ENCODE results near the gene STN1.

Gene STN1

DNA sequence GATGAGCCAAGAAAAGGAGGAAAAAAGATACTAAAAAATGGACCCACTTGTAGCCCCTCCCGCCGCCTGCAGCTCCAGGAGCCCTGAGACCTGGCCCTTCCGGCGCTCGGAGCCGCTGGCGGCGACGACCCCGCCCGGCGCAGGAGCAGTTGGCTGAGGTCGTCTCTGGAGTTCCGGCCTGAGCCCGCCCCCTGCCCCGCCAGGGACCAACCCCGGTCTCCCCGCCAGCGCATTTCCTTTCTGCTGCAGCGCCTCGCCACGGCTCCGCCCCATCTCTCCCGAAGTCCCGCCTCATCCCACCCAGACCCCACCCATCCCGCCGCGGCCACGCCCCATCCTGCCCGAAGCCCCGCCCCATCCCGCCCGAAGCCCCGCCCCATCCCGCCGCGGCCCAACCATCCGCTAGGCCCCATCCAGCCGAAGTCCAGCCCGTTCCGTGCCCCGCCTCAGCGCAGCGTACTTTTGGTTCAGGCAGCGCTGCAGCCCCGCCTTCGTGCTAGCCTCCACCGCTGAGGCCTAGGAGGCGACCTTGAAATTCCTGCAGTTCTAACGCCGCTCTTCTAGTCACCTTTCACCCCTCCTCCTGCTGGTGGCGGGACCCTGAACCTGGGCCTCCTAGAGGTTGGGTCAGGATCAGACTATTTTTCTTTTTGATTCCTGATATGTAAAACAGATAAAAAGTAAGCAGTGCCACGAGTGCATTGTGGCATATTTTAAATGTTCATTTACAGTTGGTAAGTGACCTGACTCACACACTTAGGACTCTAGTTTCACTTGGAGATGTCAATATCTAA lies at the start of gene STN1:
TSS of gene STN1 (minus strand) at position 132 of the 794 bp plus-strand sequence. CDS start 590 bp downstream, outside the sequence.
- DNase-seq (ENCODE audit: low read depth in 1 of 2, low spot score in 1 of 2): peak; percentile 91 to 94

- DNase-seq (ENCODE audit: low read depth in 1 of 2, low spot score in 1 of 2): no peak
Observed at GRCh38 chr10:103967448-103968071, 49.6 kb upstream of the STN1 start.

GRCh38 chr10:103966671-103967447 lies 48.9 kb upstream of the STN1 start, which contains the start of gene SLK:
Gene SLK, plus strand, starts transcription at chr10:103967140. Its CDS starts 606 bp downstream, at chr10:103967746.
- DNase-seq (ENCODE audit: low read depth in 1 of 2, low spot score in 1 of 2): peak; percentile 57 to 79

DNA sequence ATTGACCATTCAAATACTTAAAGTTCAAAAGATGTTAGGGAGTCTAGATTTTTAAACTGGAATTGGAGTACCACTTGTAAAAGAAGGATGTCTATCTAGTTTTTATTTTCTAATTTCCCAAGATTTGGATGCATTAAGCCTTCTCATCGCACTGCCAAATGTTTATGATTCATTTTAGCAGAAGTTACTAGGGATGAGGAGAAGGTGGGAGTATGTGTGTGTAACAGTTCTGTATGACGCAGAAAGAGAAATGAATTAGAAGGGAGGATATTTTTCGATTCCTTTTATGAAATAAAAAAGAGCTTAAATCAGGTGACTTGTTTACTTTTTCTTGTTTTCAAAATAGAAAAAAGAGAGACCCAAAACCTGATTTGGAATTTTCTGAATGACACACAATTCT lies 42.1 kb upstream of the STN1 start:
- DNase-seq (ENCODE audit: low read depth in 1 of 2, low spot score in 1 of 2): no peak

GRCh38 chr10:103958996-103959395 lies 41.0 kb upstream of the STN1 start:
- DNase-seq (ENCODE audit: low read depth in 1 of 2, low spot score in 1 of 2): no peak

GRCh38 chr10:103954543-103954942 lies 36.6 kb upstream of the STN1 start:
- no peak for DNase-seq (ENCODE audit: low read depth in 1 of 2, low spot score in 1 of 2)

DNA sequence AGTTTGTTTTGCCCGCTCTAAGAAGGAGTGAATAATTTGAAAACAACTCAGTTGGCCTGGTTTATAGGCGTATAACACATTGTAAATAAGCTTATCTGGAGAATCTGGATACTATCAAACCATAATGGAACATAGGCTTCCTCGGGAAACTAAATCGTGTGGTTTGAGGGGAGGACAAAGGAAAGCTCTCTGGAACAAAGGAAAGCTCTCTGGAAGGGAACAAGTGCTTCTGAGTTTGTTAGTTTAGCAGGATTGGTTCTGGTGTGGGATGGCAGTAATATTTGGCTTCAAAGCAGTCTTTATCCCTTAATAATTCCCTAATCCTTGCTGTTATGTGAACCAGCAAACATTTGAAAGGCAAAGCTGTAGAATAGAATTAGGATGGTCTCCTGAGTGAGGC lies 34.0 kb upstream of the STN1 start:
- DNase-seq (ENCODE audit: low read depth in 1 of 2, low spot score in 1 of 2): no peak

GRCh38 chr10:103951183-103951582 lies 33.2 kb upstream of the STN1 start:
- no peak for DNase-seq (ENCODE audit: low read depth in 1 of 2, low spot score in 1 of 2)

- DNase-seq (ENCODE audit: low read depth in 1 of 2, low spot score in 1 of 2): no peak
Observed at GRCh38 chr10:103949728-103950127, 31.7 kb upstream of the STN1 start.

GRCh38 chr10:103947799-103948516 lies 30.0 kb upstream of the STN1 start:
- DNase-seq (ENCODE audit: low read depth in 1 of 2, low spot score in 1 of 2): no peak

GRCh38 chr10:103942866-103943265 lies 24.9 kb upstream of the STN1 start:
- DNase-seq (ENCODE audit: low read depth in 1 of 2, low spot score in 1 of 2): no peak

GRCh38 chr10:103941801-103942200 lies 23.8 kb upstream of the STN1 start:
- DNase-seq (ENCODE audit: low read depth in 1 of 2, low spot score in 1 of 2): no peak

GRCh38 chr10:103939522-103939921 lies 21.5 kb upstream of the STN1 start:
- no peak for DNase-seq (ENCODE audit: low read depth in 1 of 2, low spot score in 1 of 2)

- no peak for DNase-seq (ENCODE audit: low read depth in 1 of 2, low spot score in 1 of 2)
Observed at GRCh38 chr10:103936022-103936421, 18.0 kb upstream of the STN1 start.

DNA sequence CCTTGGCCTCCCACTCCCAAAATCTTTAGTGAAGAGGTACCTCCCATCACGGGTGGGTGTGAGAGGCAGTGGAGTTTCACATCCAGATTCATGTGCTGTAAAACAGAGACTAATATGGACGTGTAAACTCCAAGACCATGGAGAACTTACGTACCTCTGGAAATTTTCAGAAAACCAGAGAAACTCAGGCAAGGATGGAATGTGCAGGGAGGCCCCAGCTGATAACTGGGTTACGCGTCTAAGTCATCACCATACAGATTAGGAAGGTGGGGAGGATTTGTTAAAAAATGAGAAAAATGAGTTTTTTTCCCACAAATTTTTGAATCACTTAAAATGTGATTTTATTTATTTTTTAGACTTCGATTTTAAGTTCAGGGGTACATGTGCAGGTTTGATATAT lies 16.3 kb upstream of the STN1 start:
- no peak for DNase-seq (ENCODE audit: low read depth in 1 of 2, low spot score in 1 of 2)

GRCh38 chr10:103933557-103934121 lies 15.7 kb upstream of the STN1 start:
- no peak for DNase-seq (ENCODE audit: low read depth in 1 of 2, low spot score in 1 of 2)

DNA sequence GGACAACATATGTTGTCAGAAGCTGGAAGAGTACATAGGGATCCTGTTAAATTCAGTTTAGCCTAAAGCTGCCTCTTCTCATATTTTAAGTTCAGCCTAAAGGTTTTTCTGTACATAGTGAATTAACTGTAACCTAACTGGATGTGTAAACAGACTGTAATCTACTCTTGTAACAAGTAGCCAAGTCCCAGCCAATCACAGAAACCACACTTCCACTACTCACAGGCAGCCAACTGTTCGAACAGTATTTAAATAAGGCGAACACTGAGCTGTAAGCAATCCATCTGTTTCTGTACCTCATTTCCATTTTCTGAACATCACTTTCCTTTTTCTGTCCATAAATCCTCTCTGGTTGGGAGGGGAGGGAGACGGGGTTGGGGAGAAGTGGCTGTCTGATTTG lies 15.0 kb upstream of the STN1 start:
- DNase-seq (ENCODE audit: low read depth in 1 of 2, low spot score in 1 of 2): no peak

DNA sequence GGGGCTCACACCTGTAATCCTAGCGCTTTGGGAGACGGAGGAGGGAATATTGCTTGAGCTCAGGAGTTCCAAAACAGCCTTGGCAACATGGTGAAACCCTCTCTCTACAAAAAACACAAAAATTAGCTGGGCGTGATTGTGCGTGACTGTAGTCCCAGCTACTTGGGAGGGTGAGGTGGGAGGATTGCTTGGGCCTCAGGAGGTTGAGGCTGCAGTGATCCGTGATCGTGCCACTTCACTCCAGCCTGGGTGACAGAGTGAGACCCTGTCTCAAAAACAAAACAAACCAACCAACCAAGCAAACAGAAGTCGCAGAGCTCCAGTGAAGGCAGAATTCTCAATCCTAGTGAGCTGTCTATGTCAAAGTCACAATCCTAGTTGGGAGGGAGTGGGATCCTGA lies 14.3 kb upstream of the STN1 start:
- no peak for DNase-seq (ENCODE audit: low read depth in 1 of 2, low spot score in 1 of 2)

DNA sequence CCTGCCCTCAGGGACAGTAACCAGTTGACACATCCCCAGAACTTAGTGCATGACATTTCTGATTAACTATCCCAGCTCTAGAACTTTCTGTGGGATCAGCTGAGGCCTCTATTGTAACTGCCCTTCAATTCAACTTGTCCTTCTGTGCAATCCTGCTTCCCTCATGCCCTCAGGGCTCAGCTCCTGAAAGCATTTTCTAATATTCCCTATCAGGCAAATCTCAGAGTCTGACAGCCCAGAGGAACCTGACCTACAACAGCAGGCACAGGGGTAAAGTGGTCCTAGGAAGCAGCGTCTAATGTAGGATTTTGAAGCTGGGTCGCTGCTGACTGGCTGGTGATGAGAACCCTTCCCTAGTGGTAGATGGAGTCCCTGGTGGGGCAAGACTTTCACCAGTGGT lies 13.6 kb upstream of the STN1 start:
- DNase-seq (ENCODE audit: low read depth in 1 of 2, low spot score in 1 of 2): no peak

- no peak for DNase-seq (ENCODE audit: low read depth in 1 of 2, low spot score in 1 of 2)
Observed at GRCh38 chr10:103930881-103931280, 12.9 kb upstream of the STN1 start.

DNA sequence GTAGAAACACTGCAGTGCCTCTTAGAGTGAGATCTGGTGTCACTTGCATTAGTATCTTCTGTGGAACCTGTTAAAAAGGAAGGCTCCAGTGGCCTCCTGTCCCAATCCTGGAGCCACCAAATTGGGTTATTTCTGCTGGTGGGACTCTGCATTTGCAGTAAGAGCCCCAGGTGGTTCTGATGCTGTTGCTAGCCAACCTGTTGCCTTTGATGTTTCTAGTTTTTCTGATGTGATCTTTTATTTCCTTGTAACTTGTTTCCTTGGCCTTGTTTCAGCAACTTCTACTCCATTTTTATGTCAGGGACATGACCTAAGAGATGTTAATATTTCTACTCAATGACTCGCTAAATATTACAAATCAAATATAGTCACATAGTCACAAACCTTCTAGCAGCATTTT lies 12.5 kb upstream of the STN1 start:
- no peak for DNase-seq (ENCODE audit: low read depth in 1 of 2, low spot score in 1 of 2)
